GM13977 (cell line): ENCODE measurements around the gene RHEB.

Experiments used
- DNase-seq: peaks from one replicate; pipeline ENCODE4 v3.0.0; 2012; ENCODE audit warnings: low spot score
- in situ Hi-C: fragments of 300-500 bp; cut with MboI; formaldehyde crosslinking; loops from one replicate; pipeline ENCODE4 v1.12.0; 2022; ENCODE audit warnings: low sequenced_read_pairs, low pct_unique_long_range_greater_than_20kb, mixed read lengths, inconsistent platforms; ENCODE audit not compliant: unreplicated experiment
- TF ChIP-seq, protein P1 (sequence below): IDR thresholded peaks from 2 replicates; pipeline ENCODE4 v1.5.1; 2012; ENCODE audit warnings: mild to moderate bottlenecking, control low read depth; ENCODE audit not compliant: insufficient read depth; ENCODE audit errors: extremely low read depth, missing control alignments

The RHEB gene

DNA sequence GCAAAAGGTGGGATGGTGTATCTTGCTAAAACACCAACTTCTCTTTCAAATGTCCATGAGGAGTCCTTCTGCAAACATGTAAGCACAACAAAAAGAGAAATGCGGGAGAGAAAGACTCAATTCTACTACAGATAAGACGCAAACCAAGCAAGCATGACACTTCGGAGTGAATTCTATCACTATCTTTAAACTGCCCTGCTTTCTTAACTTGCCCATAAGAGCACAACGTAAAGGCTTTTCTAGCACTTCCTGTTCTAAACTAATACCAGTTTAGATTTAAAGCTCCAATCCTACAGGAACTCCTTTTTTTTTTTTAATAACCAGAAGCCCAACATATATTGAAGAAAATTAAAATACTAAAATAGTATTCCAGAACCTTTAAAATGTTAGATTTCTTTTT lies 8.4 kb downstream of the RHEB start:
- in situ Hi-C loops: no loop called here
- TF ChIP-seq, protein P1, sequence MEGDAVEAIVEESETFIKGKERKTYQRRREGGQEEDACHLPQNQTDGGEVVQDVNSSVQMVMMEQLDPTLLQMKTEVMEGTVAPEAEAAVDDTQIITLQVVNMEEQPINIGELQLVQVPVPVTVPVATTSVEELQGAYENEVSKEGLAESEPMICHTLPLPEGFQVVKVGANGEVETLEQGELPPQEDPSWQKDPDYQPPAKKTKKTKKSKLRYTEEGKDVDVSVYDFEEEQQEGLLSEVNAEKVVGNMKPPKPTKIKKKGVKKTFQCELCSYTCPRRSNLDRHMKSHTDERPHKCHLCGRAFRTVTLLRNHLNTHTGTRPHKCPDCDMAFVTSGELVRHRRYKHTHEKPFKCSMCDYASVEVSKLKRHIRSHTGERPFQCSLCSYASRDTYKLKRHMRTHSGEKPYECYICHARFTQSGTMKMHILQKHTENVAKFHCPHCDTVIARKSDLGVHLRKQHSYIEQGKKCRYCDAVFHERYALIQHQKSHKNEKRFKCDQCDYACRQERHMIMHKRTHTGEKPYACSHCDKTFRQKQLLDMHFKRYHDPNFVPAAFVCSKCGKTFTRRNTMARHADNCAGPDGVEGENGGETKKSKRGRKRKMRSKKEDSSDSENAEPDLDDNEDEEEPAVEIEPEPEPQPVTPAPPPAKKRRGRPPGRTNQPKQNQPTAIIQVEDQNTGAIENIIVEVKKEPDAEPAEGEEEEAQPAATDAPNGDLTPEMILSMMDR: no peak
- no peak for DNase-seq

DNA sequence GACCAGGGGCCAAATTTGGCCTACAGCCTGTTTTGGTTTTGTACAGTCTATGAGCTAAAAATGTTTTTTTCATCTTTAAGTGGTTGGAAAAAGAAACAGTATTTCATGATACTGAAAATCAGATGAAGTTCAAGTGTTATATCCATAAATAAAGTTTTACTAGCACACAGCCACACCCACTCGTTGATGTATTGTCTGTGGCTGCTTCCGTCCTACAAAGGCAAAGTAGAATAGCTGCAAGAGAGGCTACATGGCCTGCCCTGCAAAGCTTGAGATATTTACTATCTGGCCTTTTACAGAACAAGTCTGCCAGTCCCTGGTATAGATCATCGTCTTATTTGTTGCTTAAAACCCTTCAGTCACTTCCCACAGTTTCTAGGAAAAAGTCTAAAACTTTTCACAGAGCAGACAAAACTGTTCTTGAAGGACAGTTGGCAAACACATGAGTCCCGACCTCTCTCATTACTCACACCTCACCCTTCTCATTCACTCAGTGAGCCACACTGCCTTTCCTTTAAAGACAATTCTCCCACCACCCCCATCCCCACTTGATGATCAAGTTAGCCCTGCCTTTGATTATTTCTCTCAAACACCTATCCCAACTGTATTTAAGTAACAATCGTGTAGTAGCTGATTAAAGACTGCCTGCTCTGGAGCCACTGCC lies 9.9 kb downstream of the RHEB start:
- DNase-seq: no peak
- TF ChIP-seq, protein P1: no peak
- in situ Hi-C loops: no loop called here

DNA sequence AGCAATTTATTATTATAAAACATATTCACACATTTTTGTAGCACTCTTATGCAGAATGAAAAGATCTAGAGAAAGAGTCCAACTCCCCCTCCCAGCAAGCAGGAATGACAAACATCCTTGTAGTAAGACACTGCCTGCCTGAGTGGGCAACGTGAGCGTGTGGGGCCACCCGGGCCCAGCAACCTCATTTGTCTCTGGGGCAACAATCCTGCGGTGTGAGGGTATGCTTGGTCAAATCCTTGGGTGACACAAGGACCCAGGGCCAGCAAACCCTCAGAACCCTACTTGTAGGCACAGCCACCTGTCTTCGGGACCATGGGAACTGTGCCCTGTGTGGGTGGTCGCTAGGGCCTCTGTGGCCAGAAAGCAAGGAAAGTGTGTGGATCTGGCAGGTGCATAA lies 10.7 kb downstream of the RHEB start:
- in situ Hi-C loops: no loop called here
- TF ChIP-seq, protein P1: no peak
- DNase-seq: no peak

DNA sequence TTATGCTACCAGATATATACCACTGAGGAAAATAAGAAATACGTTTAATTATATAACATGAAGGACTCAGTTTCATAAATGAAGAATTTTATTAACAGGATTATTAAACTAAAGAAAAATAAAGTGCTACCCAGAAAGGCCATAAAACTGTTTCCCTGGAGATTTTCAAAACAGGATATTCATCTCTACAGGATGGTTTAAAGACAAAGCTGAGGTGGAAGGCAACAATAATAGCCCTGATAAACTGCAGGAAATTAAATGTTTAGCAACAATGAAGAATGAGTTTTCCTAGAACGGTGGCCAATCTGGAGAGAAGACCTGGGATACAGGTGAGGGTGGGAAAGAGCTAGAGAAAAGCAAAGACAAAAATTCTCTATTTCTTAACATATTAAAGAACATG lies 11.9 kb downstream of the RHEB start:
- DNase-seq: no peak
- in situ Hi-C loops: no loop called here
- TF ChIP-seq, protein P1: no peak

DNA sequence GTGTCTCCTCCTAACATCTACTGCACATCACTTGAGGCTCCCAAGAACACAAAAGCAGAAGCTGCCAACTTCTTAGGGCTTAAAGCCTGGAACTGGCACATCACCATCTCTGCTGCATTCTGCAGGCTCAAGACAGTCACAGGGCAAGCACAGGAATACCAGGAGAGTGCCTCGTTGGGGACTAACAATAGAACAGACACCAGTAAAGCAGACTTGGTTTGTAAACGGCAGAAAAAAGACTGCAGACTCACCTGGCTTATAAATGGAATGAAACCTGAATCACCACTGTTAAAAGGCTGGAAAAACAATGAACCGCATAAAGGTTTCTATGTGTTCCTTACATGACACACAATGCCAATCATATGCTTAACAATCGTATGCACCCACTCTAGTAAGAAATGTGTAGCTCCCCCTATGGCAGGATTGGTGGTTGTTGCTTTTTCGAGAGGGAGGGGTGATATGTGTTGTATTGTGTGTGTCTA lies 12.8 kb downstream of the RHEB start:
- TF ChIP-seq, protein P1: no peak
- DNase-seq: no peak
- in situ Hi-C loops: no loop called here

DNA sequence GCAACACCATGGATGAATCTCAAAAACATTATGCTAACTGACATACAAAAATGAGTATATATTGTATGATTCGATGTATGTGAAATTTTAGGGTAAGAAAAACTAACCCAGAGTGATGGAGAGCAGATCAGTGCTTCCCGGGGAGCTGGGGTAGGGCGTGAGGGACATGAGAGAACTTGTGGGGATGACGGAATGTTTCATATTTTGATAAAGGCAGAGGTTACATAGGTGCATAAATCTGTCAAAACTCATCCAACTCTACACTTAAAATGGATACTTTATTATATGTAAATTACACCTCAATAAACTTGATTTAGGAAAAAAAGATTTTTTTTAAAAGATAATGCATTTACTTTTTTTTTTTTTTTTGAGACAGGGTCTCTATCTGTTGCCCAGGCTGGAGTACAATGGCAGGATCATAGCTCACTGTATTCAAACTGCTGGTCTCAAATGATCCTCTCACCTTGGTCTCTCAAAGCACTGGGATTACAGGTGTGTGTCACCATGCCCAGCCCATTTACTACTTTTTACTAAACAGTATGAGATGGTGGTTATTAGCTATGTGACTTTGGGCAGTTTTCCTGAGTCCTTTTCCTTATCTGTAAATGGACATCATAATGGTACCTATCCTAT lies 13.7 kb downstream of the RHEB start:
- in situ Hi-C loops: no loop called here
- DNase-seq: no peak
- TF ChIP-seq, protein P1: no peak
